ENCODE results near the gene LY6G5C. TPM values are rescaled to one million over a fixed set of nuclear protein-coding genes. Genes with fewer than 3 reads are reported as not detected.

Gene LY6G5C
- total and polyA plus RNA-seq, 2 of the 13 experiments (the other 11 are each of a cell fraction or from before 2014, with no cell fraction given) = 0.33 to 0.55 TPM

- TF ChIP-seq ZBTB44 (CRISPR knock-in tag; IDR thresholded peaks at IDR 0.05) (0 out of 2 replicates have a peak, but pooled peaks have one; percentile 48), TCF7L2 (IDR thresholded peaks at IDR 0.05; ENCODE audit: low read depth, low read length) (no peak), KMT2A (CRISPR knock-in tag; IDR thresholded peaks at IDR 0.05) (0 out of 2 replicates have a peak, but pooled peaks have one; percentile 18), ARNT2 (CRISPR knock-in tag; IDR thresholded peaks at IDR 0.05; ENCODE audit: low read depth) (0 out of 2 replicates have a peak, but pooled peaks have one; percentile 15), RORA (CRISPR knock-in tag; IDR thresholded peaks at IDR 0.05) (no peak), KMT2B (CRISPR knock-in tag; IDR thresholded peaks at IDR 0.05) (peak; percentile 84), ZBTB21 (CRISPR knock-in tag; IDR thresholded peaks at IDR 0.05) (peak; percentile 94), KDM4B (CRISPR knock-in tag; IDR thresholded peaks at IDR 0.05) (peak; percentile 28; the same call in 1 of the 2 replicates), ZNF282 (IDR thresholded peaks at IDR 0.05; ENCODE audit: partially characterized antibody) (no peak), ZNF503 (CRISPR knock-in tag; IDR thresholded peaks at IDR 0.05) (peak; percentile 52; the same call in 1 of the 2 replicates), ZFP36 (IDR thresholded peaks at IDR 0.05; ENCODE audit: borderline replicate concordance, low read depth, low read length, partially characterized antibody) (no peak), ZNF776 (CRISPR knock-in tag; IDR thresholded peaks at IDR 0.05) (no peak), ZNF350 (CRISPR knock-in tag; IDR thresholded peaks at IDR 0.05; ENCODE audit: borderline replicate concordance, low read depth) (peak; percentile 85), YEATS4 (CRISPR knock-in tag; IDR thresholded peaks at IDR 0.05; ENCODE audit: borderline replicate concordance) (peak; percentile 64; the same call in 1 of the 2 replicates), RAD51 (IDR thresholded peaks at IDR 0.05; ENCODE audit: borderline replicate concordance) (no peak), MXD4 (CRISPR knock-in tag; IDR thresholded peaks at IDR 0.05) (peak; percentile 72; the same call in 1 of the 2 replicates), HDAC6 (IDR thresholded peaks at IDR 0.05; ENCODE audit: low read depth, low read length) (no peak), ZNF639 (CRISPR knock-in tag; conservative IDR thresholded peaks at IDR 0.05) (peak; percentile 80; the same call in 1 of the 2 replicates), ZNF362 (CRISPR knock-in tag; IDR thresholded peaks at IDR 0.05; ENCODE audit: borderline replicate concordance) (no peak; the same call in 1 of the 2 replicates), ZFP1 (CRISPR knock-in tag; IDR thresholded peaks at IDR 0.05) (peak; percentile 84; the same call in 1 of the 2 replicates), ZNF678 (CRISPR knock-in tag; IDR thresholded peaks at IDR 0.05) (no peak), TOE1 (CRISPR knock-in tag; IDR thresholded peaks at IDR 0.05) (peak; percentile 76; the same call in 1 of the 2 replicates), TAF15 (IDR thresholded peaks at IDR 0.05; ENCODE audit: low read depth, low read length, poor library complexity, severe bottlenecking) (peak; percentile 37), HNRNPH1 (optimal IDR thresholded peaks at IDR 0.05; ENCODE audit: low read depth, low read length) (no peak), NCOA2 (CRISPR knock-in tag; IDR thresholded peaks at IDR 0.05) (peak; percentile 68)
Observed at GRCh38 chr6:31702819-31703716, 22.2 kb upstream of the LY6G5C start, which contains the start of gene ABHD16A (continued).
